Breast epithelium (tissue), 4 donors: ENCODE data around the gene OR1L1. TPM values are rescaled to one million over a fixed set of nuclear protein-coding genes. Genes with fewer than 3 reads are reported as not detected.

ENCODE experiments used
- DNase-seq, 2 donors: peaks; one replicate each; pipeline ENCODE4 v3.0.0-alpha.2; 2019; ENCODE audit warnings: low spot score in 2 of 2
- H3K27ac ChIP-seq, 2 donors: fragments of 200-600 bp; sonication (generic) in 1 of 2; one replicate each; pipeline ENCODE4 v1.5.1; 2016 to 2019; ENCODE audit warnings: mild to moderate bottlenecking in 1 of 2
- H3K27me3 ChIP-seq, 2 donors: fragments of 200-600 bp; sonication (generic) in 1 of 2; one replicate each; pipeline versions ENCODE4 v1.5.1 to v1.6.0; 2017 to 2019; ENCODE audit warnings: control low read depth in 1 of 2, mild to moderate bottlenecking in 1 of 2
- H3K36me3 ChIP-seq: fragments of 200-600 bp; one replicate; pipeline ENCODE4 v1.5.1; 2019
- H3K4me1 ChIP-seq, 2 donors: fragments of 200-600 bp; sonication (generic); one replicate each; pipeline ENCODE4 v1.5.1; 2016 to 2019; ENCODE audit warnings: control low read depth in 1 of 2
- H3K4me3 ChIP-seq, 3 donors: fragments of 200-600 bp; sonication (generic); 1 replicate in 2 of 3; 2 replicates in 1 of 3; pipeline ENCODE4 v1.5.1; 2016 to 2019; ENCODE audit warnings: mild to moderate bottlenecking in 3 of 3, moderate library complexity in 2 of 3
- H3K9me3 ChIP-seq, 2 donors: fragments of 200-600 bp; sonication (generic) in 1 of 2; one replicate each; pipeline ENCODE4 v1.5.1; 2016 to 2019; ENCODE audit warnings: control low read depth in 1 of 2
- CTCF ChIP-seq, 3 donors: fragments of 450-650 bp; IDR thresholded peaks; one replicate each; pipeline ENCODE4 v1.5.1; 2016 to 2017; ENCODE audit warnings: antibody characterized with exemption in 3 of 3, mild to moderate bottlenecking in 3 of 3, moderate library complexity in 3 of 3
- POLR2A ChIP-seq: fragments of 450-650 bp; IDR thresholded peaks from one replicate; pipeline ENCODE4 v1.6.1; 2016; ENCODE audit warnings: antibody characterized with exemption, mild to moderate bottlenecking, moderate library complexity
- POLR2AphosphoS5 ChIP-seq, 3 donors: sonication (generic); formaldehyde crosslinking; IDR thresholded peaks; one replicate each; pipeline ENCODE4 v1.6.1; 2017; ENCODE audit warnings: antibody characterized with exemption in 3 of 3
- intact Hi-C: fragments of 100-400 bp; cut with DNase I; formaldehyde crosslinking; loops from one replicate; pipeline ENCODE4 v1.15.1; 2023; ENCODE audit warnings: low total_unique reads
- total RNA-seq, 3 donors: library from RNA; depleted of rRNA; stranded (reverse); fragments of >200 nt; gene quantifications; one replicate each; pipeline ENCODE4 v1.1.0, GENCODE V29; 2016

The OR1L1 gene
- not detected for total RNA-seq

- no peak for DNase-seq
- Histone ChIP-seq H3K27me3 (no peaks in the 10 kb centered on the region), H3K4me3 (no peak within 1 kb of the TSS), H3K27ac (no peak within 1 kb of the TSS), H3K36me3 (no peaks in the 10 kb centered on the region), H3K4me1 (no peaks in the 10 kb centered on the region), H3K9me3 (peaks cover 0 to 3% of the 10 kb centered on the region in 2 donors)
- TF ChIP-seq POLR2A, result no peak
- intact Hi-C loops, result no loop called here
Observed at GRCh38 chr9:122661416-122661815, at the start of gene OR1L1. TSS of gene OR1L1 (plus strand) at chr9:122661716. CDS start at chr9:122661716, 0 bp downstream.

- H3K27ac ChIP-seq, result no peak within 1 kb of the TSS
- H3K4me3 ChIP-seq, result no peak within 1 kb of the TSS
- no peaks in the 10 kb centered on the region for H3K36me3 ChIP-seq
- TF ChIP-seq POLR2A, result no peak
- TF ChIP-seq POLR2AphosphoS5 (IDR thresholded peaks at IDR 0.05), result no peak
- no peak for TF ChIP-seq CTCF (IDR thresholded peaks at IDR 0.05)
- no peaks in the 10 kb centered on the region for H3K27me3 ChIP-seq
- no peaks in the 10 kb centered on the region for H3K9me3 ChIP-seq
- H3K4me1 ChIP-seq, result no peaks in the 10 kb centered on the region
- intact Hi-C loops, result no loop called here
- no peak for DNase-seq
Observed at GRCh38 chr9:122614362-122614761, 47.2 kb upstream of the OR1L1 start, which contains the start of gene OR1Q1. TSS of gene OR1Q1 (plus strand) at chr9:122614738. CDS start at chr9:122614738, 0 bp downstream.

- H3K27ac ChIP-seq, result no peak overlapping the region
- H3K4me3 ChIP-seq, result no peak overlapping the region
- intact Hi-C loops, result no loop called here
- H3K36me3 ChIP-seq, result no peaks in the 10 kb centered on the region
- H3K27me3 ChIP-seq, result no peaks in the 10 kb centered on the region
- H3K9me3 ChIP-seq, result no peaks in the 10 kb centered on the region
- no peak for TF ChIP-seq CTCF (IDR thresholded peaks at IDR 0.05)
- no peak for TF ChIP-seq POLR2A
- TF ChIP-seq POLR2AphosphoS5 (IDR thresholded peaks at IDR 0.05), result no peak
- no peaks in the 10 kb centered on the region for H3K4me1 ChIP-seq
- no peak for DNase-seq
Observed at GRCh38 chr9:122619996-122620395, 41.5 kb upstream of the OR1L1 start.

- no peak for DNase-seq
- no peak overlapping the region for H3K4me3 ChIP-seq
- TF ChIP-seq POLR2AphosphoS5 (IDR thresholded peaks at IDR 0.05) (no peak), CTCF (IDR thresholded peaks at IDR 0.05) (no peak), POLR2A (no peak)
- intact Hi-C loops, result no loop called here
- H3K27ac ChIP-seq, result no peak overlapping the region
- H3K9me3 ChIP-seq, result peaks cover 0 to 19% of the 10 kb centered on the region in 2 donors
- H3K36me3 ChIP-seq, result no peaks in the 10 kb centered on the region
- H3K27me3 ChIP-seq, result no peaks in the 10 kb centered on the region
- no peaks in the 10 kb centered on the region for H3K4me1 ChIP-seq
Observed at GRCh38 chr9:122642226-122642625, 19.3 kb upstream of the OR1L1 start.

- intact Hi-C loops, result no loop called here
- Histone ChIP-seq H3K27ac (no peak overlapping the region), H3K4me3 (no peak overlapping the region), H3K36me3 (no peaks in the 10 kb centered on the region), H3K27me3 (no peaks in the 10 kb centered on the region), H3K9me3 (no peaks in the 10 kb centered on the region), H3K4me1 (no peaks in the 10 kb centered on the region)
- no peak for DNase-seq
- no peak for TF ChIP-seq CTCF (IDR thresholded peaks at IDR 0.05)
- no peak for TF ChIP-seq POLR2AphosphoS5 (IDR thresholded peaks at IDR 0.05)
- no peak for TF ChIP-seq POLR2A
Observed at GRCh38 chr9:122656378-122656777, 5.1 kb upstream of the OR1L1 start.

- intact Hi-C loops, result no loop called here
- Histone ChIP-seq H3K4me3 (no peak within 1 kb of the TSS), H3K4me1 (no peaks in the 10 kb centered on the region), H3K27ac (no peak within 1 kb of the TSS), H3K27me3 (no peaks in the 10 kb centered on the region), H3K36me3 (no peaks in the 10 kb centered on the region), H3K9me3 (no peaks in the 10 kb centered on the region)
- no peak for DNase-seq
- no peak for TF ChIP-seq POLR2AphosphoS5 (IDR thresholded peaks at IDR 0.05)
Observed at GRCh38 chr9:122657527-122657926, 4.0 kb upstream of the OR1L1 start, which contains the start of gene OR1B1. TSS of gene OR1B1 (minus strand) at chr9:122657627.
